Left lung (tissue), 10 donors: ENCODE measurements around the gene ZDHHC24. TPM values are rescaled to one million over a fixed set of nuclear protein-coding genes. Genes with fewer than 3 reads are reported as not detected.
A peak's percentile ranks its signal among the peaks of the same experiment; 100 is the strongest.
"Not testable (repeated sequence)": the region's sequence is repeated elsewhere in the genome, so short reads cannot be mapped to it uniquely, and the experiment has no call there.

Experiments
- ATAC-seq: fragments of 200-7000 bp; cut with Tn5 transposase; one replicate; pipeline ENCODE4 v1.9.1; 2020; ENCODE audit warnings: moderate library complexity
- DNase-seq, 4 donors: peaks; one replicate each; pipeline ENCODE4 v3.0.0-alpha.2; 2013 to 2020
- H3K27ac ChIP-seq, 2 donors: fragments of 200-600 bp; sonication (generic) in 1 of 2; one replicate each; pipeline versions ENCODE4 v1.5.0 to v1.8.0; 2020 to 2021
- H3K27me3 ChIP-seq, 2 donors: fragments of 200-600 bp; sonication (generic) in 1 of 2; one replicate each; pipeline versions ENCODE4 v1.5.0 to v1.8.0; 2020 to 2021
- H3K36me3 ChIP-seq, 2 donors: fragments of 200-600 bp; sonication (generic) in 1 of 2; one replicate each; pipeline versions ENCODE4 v1.5.0 to v1.8.0; 2020 to 2021
- H3K4me1 ChIP-seq, 2 donors: fragments of 200-600 bp; one replicate each; pipeline ENCODE4 v1.8.0; 2021
- H3K4me3 ChIP-seq, 2 donors: fragments of 200-600 bp; sonication (generic) in 1 of 2; one replicate each; pipeline versions ENCODE4 v1.5.0 to v1.8.0; 2020 to 2021; ENCODE audit warnings: mild to moderate bottlenecking in 1 of 2
- H3K9me3 ChIP-seq, 2 donors: fragments of 200-600 bp; sonication (generic) in 1 of 2; one replicate each; pipeline versions ENCODE4 v1.5.0 to v1.8.0; 2020 to 2021
- intact Hi-C, 2 donors: fragments of 100-400 bp; cut with DNase I; formaldehyde crosslinking; loops; one replicate each; pipeline versions ENCODE4 v1.11.2 to v1.14.2; 2022
- polyA plus RNA-seq, 6 donors: library from polyadenylated mRNA; unstranded; fragments of 120-200 nt; gene quantifications; one replicate each; pipeline ENCODE4 v1.2.1, GENCODE V29; 2013; ENCODE audit not compliant: insufficient read length in 6 of 6
- total RNA-seq, 2 donors: library from RNA; stranded (reverse); fragmentation: NEBNext Ultra II Directional; extraction: Animal tissue kit (Norgen Biotek cat#: 25700); gene quantifications; one replicate each; pipeline ENCODE4 v1.2.1, GENCODE V29; 2021
- TF ChIP-seq, protein P1 (sequence below), 2 donors: fragments of 200-600 bp; sonication (generic) in 1 of 2; IDR thresholded peaks; one replicate each; pipeline versions ENCODE4 v1.5.0 to v1.8.0; 2021; ENCODE audit warnings: antibody characterized with exemption in 2 of 2
- donor health status: DM: no; HTN: yes; CAD: no.
- donor health status: DM: no; HTN: no; CAD: no.

ZDHHC24 gene
- total and polyA plus RNA-seq, 8 donors: 4.7 to 17.0 (median 5.8) TPM

DNA sequence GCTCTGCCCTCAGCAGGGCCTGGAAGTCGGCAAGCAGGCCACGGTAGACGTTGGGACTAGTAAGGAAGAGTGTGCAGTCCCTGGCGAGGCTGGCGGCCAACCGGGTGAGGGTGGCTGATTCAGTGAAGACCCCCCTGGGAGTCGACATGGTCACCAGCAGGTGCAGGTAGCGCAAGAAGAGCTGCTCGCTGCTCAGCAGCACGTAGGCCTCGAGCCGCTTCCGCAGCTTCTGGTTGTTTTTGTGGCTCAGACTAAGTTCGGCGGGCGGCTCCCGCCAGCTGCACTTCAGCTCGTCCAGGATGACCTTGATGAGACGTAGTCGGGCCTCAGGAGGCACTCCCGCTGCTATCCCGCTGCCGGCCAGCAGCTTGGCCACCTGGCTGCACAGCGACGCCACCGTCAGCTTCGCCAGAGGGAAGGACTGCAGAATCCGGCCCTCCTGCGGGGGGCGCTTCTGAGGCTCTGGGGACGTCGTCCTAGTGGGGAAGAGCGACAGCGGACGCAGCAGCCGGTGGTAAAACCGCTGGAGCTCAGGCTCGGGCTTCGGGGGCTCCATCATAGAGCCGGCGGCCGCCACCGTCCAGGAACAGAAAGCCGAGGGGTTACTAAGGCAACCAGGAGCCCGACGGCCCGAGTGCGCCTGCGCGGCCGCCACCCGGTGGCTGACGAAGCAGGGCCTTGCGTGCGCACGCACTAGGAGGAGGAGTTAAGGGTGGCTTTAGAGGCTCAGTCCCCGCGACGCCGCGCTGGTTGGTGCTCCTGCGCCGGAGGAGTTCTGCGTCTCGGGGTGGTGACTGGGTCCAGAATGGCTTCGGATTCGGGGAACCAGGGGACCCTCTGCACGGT lies 46.8 kb upstream of the ZDHHC24 start, which contains the start of the genes CCDC87 and CCS:
Gene CCDC87 (minus strand): TSS at position 607 of the 846 bp plus-strand sequence. CDS start 48 bp downstream, at position 559.
Gene CCS (plus strand): TSS at position 729 of the 846 bp plus-strand sequence. CDS start 77 bp downstream, at position 806.
- Histone ChIP-seq H3K9me3 (no peaks in the 10 kb centered on the region), H3K4me1 (peaks cover 17 to 35% of the 10 kb centered on the region in 2 donors), H3K27ac (peak within 1 kb of the TSS; percentile 69 to 89), H3K4me3 (peak within 1 kb of the TSS; percentile 60 to 68), H3K36me3 (no peaks in the 10 kb centered on the region), H3K27me3 (no peaks in the 10 kb centered on the region)
- ATAC-seq (peak; percentile 98), DNase-seq (peak; percentile 95 to 100 (median 98))
- intact Hi-C loops: no loop called here
- TF ChIP-seq, protein P1, sequence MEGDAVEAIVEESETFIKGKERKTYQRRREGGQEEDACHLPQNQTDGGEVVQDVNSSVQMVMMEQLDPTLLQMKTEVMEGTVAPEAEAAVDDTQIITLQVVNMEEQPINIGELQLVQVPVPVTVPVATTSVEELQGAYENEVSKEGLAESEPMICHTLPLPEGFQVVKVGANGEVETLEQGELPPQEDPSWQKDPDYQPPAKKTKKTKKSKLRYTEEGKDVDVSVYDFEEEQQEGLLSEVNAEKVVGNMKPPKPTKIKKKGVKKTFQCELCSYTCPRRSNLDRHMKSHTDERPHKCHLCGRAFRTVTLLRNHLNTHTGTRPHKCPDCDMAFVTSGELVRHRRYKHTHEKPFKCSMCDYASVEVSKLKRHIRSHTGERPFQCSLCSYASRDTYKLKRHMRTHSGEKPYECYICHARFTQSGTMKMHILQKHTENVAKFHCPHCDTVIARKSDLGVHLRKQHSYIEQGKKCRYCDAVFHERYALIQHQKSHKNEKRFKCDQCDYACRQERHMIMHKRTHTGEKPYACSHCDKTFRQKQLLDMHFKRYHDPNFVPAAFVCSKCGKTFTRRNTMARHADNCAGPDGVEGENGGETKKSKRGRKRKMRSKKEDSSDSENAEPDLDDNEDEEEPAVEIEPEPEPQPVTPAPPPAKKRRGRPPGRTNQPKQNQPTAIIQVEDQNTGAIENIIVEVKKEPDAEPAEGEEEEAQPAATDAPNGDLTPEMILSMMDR (IDR thresholded peaks at IDR 0.05): peak; percentile 48 to 59

DNA sequence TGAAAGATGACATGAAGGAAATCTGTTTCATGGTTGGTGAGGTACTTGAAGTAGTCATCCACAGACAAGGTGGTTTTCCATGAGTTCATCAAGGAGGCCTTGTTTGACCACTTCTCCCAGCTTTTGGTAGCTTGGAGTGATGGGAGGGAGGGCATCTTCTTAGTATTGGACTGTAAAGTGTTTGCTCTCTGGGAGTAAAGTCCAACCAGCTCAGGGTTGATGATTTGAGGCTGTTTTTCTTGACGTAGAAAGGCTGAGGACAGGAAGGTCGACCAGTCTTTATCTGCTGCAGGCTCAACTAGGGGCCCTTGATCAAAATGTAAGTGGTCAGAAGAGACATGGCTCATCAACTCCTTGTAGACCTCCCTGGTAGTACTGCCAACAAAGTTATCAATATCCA lies 45.3 kb upstream of the ZDHHC24 start:
- ATAC-seq: no peak
- no peak overlapping the region for H3K4me3 ChIP-seq

DNA sequence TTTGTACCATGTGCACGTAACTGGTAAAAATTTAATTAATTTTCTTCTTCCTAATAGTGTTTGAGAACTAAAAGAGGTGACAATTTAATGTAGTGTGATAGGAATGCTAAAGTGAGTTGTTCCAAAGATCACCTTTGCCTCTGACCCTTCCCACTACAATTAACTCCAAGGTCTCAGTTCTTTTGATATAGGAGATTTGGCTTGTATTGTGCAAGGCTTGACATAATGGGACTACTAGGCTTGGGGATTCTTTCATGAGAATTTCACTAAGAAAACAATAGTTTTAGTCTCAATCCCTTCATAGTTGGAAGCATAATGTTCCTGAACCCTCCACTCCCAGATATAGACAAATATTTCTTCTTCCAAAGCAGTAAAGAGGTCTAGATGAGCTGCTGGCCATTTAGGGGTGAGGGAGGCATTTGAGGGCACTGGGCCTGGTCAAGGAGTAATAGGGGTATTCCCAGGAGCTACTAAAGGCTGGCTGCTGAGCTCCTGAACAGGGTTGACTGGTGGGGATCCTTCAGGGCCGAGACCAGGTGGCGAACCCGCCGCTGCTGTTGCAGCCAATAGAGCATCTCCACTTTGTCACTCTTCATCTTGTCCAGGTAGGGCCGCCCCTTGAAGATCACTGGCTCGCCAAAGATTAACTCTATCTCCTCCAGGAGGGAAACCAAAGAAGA lies 44.3 kb upstream of the ZDHHC24 start:
- H3K27me3 ChIP-seq: no peaks in the 10 kb centered on the region
- ATAC-seq (no peak), DNase-seq (peak in 1 of 4 donors; percentile 34)
- no peaks in the 10 kb centered on the region for H3K9me3 ChIP-seq
- H3K36me3 ChIP-seq: no peaks in the 10 kb centered on the region
- H3K4me3 ChIP-seq: no peak overlapping the region
- no peak overlapping the region for H3K27ac ChIP-seq
- TF ChIP-seq, protein P1 (IDR thresholded peaks at IDR 0.05): no peak
- intact Hi-C loops: loop anchor here in 1 of 2 donors (10.0 kb wide), 1 partner anchor 95 kb away; no protein-coding TSS in a partner anchor
- peaks cover 9 to 25% of the 10 kb centered on the region in 2 donors for H3K4me1 ChIP-seq

More for the DNA sequence above, 45.3 kb upstream of the ZDHHC24 start:
- H3K9me3 ChIP-seq: no peaks in the 10 kb centered on the region
- no peaks in the 10 kb centered on the region for H3K36me3 ChIP-seq
- TF ChIP-seq, protein P1 (IDR thresholded peaks at IDR 0.05): no peak
- H3K27ac ChIP-seq: no peak overlapping the region
- no peaks in the 10 kb centered on the region for H3K27me3 ChIP-seq
- no peak for DNase-seq
- H3K4me1 ChIP-seq: peaks cover 17 to 35% of the 10 kb centered on the region in 2 donors
- intact Hi-C loops: no loop called here

DNA sequence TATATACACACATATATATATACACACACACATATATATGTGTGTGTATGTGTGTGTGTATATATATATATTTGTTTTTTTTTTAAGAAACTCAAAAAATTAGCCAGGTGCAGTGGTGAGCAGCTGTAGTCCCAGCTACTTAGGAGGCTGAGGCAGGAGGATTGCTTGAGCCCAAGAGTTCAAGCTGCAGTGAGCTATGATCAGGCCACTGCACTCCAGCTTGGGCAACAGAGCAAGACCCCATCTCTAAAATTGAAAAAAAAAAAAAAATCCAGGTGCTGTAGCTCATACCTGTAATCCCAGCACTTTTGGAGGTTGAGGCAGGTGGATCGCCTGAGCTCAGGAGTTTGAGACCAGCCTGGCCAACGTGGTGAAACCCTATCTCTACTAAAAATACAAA lies 43.5 kb upstream of the ZDHHC24 start:
- not testable (repeated sequence) for H3K27me3 ChIP-seq, DNase-seq

DNA sequence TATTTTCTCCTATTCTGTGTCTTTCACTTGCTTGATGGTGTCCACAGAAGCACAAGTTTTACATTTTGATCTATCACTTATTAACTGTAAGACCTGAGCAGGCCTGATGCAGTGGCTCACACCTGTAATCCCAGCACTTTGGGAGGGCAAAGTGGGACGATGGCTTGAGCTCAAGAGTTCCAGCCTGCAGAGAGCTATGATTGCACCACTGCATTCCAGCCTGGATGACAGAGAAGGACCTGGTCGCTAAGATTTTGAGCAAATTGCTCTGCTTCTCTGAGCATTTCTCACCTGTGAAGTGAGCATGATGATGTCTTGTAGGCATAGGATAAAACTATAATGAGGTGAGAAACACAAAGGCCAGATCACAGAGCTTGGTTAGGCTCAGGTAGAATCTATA lies 40.3 kb upstream of the ZDHHC24 start:
- Histone ChIP-seq H3K4me3 (no peak overlapping the region), H3K36me3 (no peaks in the 10 kb centered on the region), H3K27ac (no peak overlapping the region), H3K9me3 (peaks cover 0 to 11% of the 10 kb centered on the region in 2 donors), H3K4me1 (no peaks in the 10 kb centered on the region), H3K27me3 (no peaks in the 10 kb centered on the region)
- TF ChIP-seq, protein P1 (IDR thresholded peaks at IDR 0.05): no peak
- DNase-seq (no peak), ATAC-seq (no peak)
- intact Hi-C loops: loop anchor here in 1 of 2 donors (10.0 kb wide), 1 partner anchor 99 kb away; no protein-coding TSS in a partner anchor

More for the DNA sequence above, 43.5 kb upstream of the ZDHHC24 start:
- intact Hi-C loops: loop anchor here in 1 of 2 donors (10.0 kb wide), 1 partner anchor 95 kb away; no protein-coding TSS in a partner anchor
- H3K4me1 ChIP-seq: peaks cover 5 to 17% of the 10 kb centered on the region in 2 donors
- H3K27ac ChIP-seq, ATAC-seq, H3K4me3 ChIP-seq, H3K9me3 ChIP-seq, H3K36me3 ChIP-seq: not testable (repeated sequence)

DNA sequence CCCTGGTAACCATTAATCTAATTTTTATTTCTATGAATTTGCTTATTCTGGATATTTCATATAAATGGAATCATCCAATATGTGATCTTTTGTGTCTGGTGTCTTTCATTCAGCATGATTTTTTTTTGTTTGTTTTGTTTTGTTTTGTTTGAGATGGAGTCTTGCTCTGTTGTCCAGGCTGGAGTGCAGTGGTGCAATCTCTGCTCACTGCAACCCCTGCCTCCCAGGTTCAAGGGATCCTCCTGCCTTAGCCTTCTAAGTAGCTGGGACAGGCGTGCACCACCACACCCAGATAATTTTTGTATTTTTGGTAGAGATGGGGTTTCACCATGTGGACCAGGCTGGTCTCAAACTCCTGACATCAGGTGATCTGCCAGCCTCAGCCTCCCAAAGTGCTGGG lies 39.6 kb upstream of the ZDHHC24 start:
- not testable (repeated sequence) for H3K36me3 ChIP-seq, H3K4me1 ChIP-seq, H3K27me3 ChIP-seq, H3K27ac ChIP-seq, H3K4me3 ChIP-seq, ATAC-seq
- peak in 1 of 4 donors; percentile 3 for DNase-seq
- intact Hi-C loops: loop anchor here in 1 of 2 donors (10.0 kb wide), 1 partner anchor 99 kb away; no protein-coding TSS in a partner anchor
- H3K9me3 ChIP-seq: peaks cover 0 to 11% of the 10 kb centered on the region in 2 donors

DNA sequence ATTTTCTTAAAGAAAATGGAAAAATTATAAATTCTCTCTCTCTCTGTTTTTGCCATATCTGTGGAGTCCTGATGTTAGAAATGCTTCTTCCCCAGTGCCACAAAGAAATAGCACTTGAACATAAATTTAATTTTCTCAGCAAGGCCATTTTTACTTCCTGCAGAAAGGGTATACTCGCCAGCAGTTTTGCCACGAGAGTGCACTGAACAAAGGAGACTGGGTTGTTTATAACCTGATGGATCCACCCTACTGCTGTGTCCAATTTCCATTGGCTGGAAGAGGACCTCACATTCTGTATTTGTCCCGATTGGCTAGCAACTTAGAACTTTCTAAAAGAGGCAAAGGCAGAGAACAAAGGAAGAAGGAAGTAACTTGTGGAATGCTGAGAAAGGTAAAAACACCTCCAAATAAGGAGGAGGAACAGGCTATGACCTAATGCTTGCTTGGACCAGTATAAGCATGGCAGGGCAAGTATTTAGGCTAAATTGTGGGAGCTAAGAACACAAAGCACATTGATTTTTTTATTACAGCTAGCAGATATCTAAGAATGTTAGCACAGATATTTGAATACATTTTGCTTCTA lies 36.8 kb upstream of the ZDHHC24 start:
- peaks cover 0 to 11% of the 10 kb centered on the region in 2 donors for H3K9me3 ChIP-seq
- ATAC-seq, H3K4me3 ChIP-seq, H3K4me1 ChIP-seq, DNase-seq, H3K36me3 ChIP-seq, H3K27ac ChIP-seq, H3K27me3 ChIP-seq: not testable (repeated sequence)
- intact Hi-C loops: loop anchor here in 1 of 2 donors (10.0 kb wide), 1 partner anchor 102 kb away; no protein-coding TSS in a partner anchor
